Neural cell (in vitro differentiated cells): ENCODE measurements around the gene NELFE. TPM values are rescaled to one million over a fixed set of nuclear protein-coding genes. Genes with fewer than 3 reads are reported as not detected.

Experiments
- H2AFZ ChIP-seq: fragments of 200-600, 300-800 bp; sonication (generic), shearing (Covaris generic); 2 replicates; pipeline ENCODE4 v1.6.0; 2014; ENCODE audit warnings: low read depth, mild to moderate bottlenecking, antibody characterized with exemption, low read length, moderate library complexity
- H3F3A ChIP-seq: fragments of 200-600 bp; shearing (Covaris generic); 2 replicates; pipeline ENCODE4 v1.6.1; 2016; ENCODE audit warnings: mild to moderate bottlenecking, moderate library complexity, mixed read lengths, antibody characterized with exemption, low read length; ENCODE audit not compliant: insufficient read depth, poor library complexity, severe bottlenecking
- H3K27ac ChIP-seq: fragments of 200-600, 300-800 bp; sonication (generic), shearing (Covaris generic); 2 replicates; pipeline ENCODE4 v1.5.1; 2014; ENCODE audit warnings: mild to moderate bottlenecking, low read length, moderate library complexity
- H3K27me3 ChIP-seq: fragments of 300-800, 200-600 bp; sonication (generic), shearing (Covaris generic); 2 replicates; pipeline ENCODE4 v1.6.0; 2014; ENCODE audit warnings: mild to moderate bottlenecking, low read depth, low read length, moderate library complexity; ENCODE audit not compliant: insufficient read depth
- H3K36me3 ChIP-seq: fragments of 300-800, 200-600 bp; sonication (generic), shearing (Covaris generic); 2 replicates; pipeline ENCODE4 v1.5.1; 2014; ENCODE audit warnings: mild to moderate bottlenecking, antibody characterized with exemption, low read length, moderate library complexity; ENCODE audit not compliant: insufficient read depth
- H3K4me2 ChIP-seq: fragments of 300-800, 200-600 bp; sonication (generic), shearing (Covaris generic); 2 replicates; pipeline ENCODE4 v1.6.0; 2014; ENCODE audit warnings: mild to moderate bottlenecking, low read length
- H3K4me3 ChIP-seq: fragments of 300-800, 200-600 bp; sonication (generic), shearing (Covaris generic); 2 replicates; pipeline ENCODE4 v1.5.1; 2014; ENCODE audit warnings: mild to moderate bottlenecking, low read length, moderate library complexity
- H3K79me2 ChIP-seq: fragments of 200-600 bp; shearing (Covaris generic); replicated peaks from 2 replicates; pipeline ENCODE4 v1.6.0; 2014; ENCODE audit warnings: mild to moderate bottlenecking, low read length, moderate library complexity; ENCODE audit not compliant: insufficient read depth
- H3K9ac ChIP-seq: fragments of 300-800, 200-600 bp; sonication (generic), shearing (Covaris generic); 2 replicates; pipeline ENCODE4 v1.6.1; 2016; ENCODE audit warnings: mild to moderate bottlenecking, low read length, mixed read lengths
- H3K9me2 ChIP-seq: fragments of 200-600 bp; shearing (Covaris generic); 2 replicates; pipeline ENCODE4 v1.6.1; 2016; ENCODE audit warnings: mild to moderate bottlenecking, low read length, mixed read lengths; ENCODE audit not compliant: insufficient read depth
- H3K9me3 ChIP-seq: fragments of 200-600, 300-800 bp; sonication (generic), shearing (Covaris generic); 2 replicates; pipeline ENCODE4 v1.6.1; 2016; ENCODE audit warnings: mild to moderate bottlenecking, mixed run types, low read length, moderate library complexity, mixed read lengths
- H4K20me1 ChIP-seq: fragments of 200-600 bp; shearing (Covaris generic); 2 replicates; pipeline ENCODE4 v1.6.1; 2016; ENCODE audit warnings: mild to moderate bottlenecking, mixed run types; ENCODE audit not compliant: insufficient read depth
- CTCF ChIP-seq: fragments of 450-650 bp; IDR thresholded peaks from 2 replicates; pipeline ENCODE4 v1.5.1; 2014; ENCODE audit warnings: antibody characterized with exemption, mild to moderate bottlenecking, moderate library complexity; ENCODE audit not compliant: poor library complexity, severe bottlenecking
- EP300 ChIP-seq: fragments of 450-650 bp; conservative IDR thresholded peaks from 2 replicates; pipeline ENCODE4 v1.6.1; 2014; ENCODE audit warnings: antibody characterized with exemption, mild to moderate bottlenecking, moderate library complexity; ENCODE audit not compliant: poor library complexity, severe bottlenecking
- EZH2 ChIP-seq: fragments of 200-600, 300-800 bp; shearing (Covaris generic), sonication (generic); IDR thresholded peaks from 2 replicates; pipeline ENCODE4 v1.6.1; 2014; ENCODE audit warnings: antibody characterized with exemption, low read length, borderline replicate concordance, mild to moderate bottlenecking; ENCODE audit not compliant: insufficient read depth, poor library complexity, severe bottlenecking
- MXI1 ChIP-seq: fragments of 450-650 bp; conservative IDR thresholded peaks from 2 replicates; pipeline ENCODE4 v1.6.1; 2014; ENCODE audit warnings: antibody characterized with exemption, mild to moderate bottlenecking; ENCODE audit not compliant: poor library complexity, severe bottlenecking
- POLR2AphosphoS5 ChIP-seq: IDR thresholded peaks from 2 replicates; pipeline ENCODE4 v1.6.1; 2012
- RAD21 ChIP-seq: fragments of 450-650 bp; conservative IDR thresholded peaks from 2 replicates; pipeline ENCODE4 v1.6.1; 2014; ENCODE audit warnings: antibody characterized with exemption, mild to moderate bottlenecking, moderate library complexity
- REST ChIP-seq: IDR thresholded peaks from 2 replicates; pipeline ENCODE4 v1.6.1; 2012; ENCODE audit warnings: borderline replicate concordance
- SMC3 ChIP-seq: fragments of 450-650 bp; conservative IDR thresholded peaks from 2 replicates; pipeline ENCODE4 v1.6.1; 2014; ENCODE audit warnings: antibody characterized with exemption, mild to moderate bottlenecking, moderate library complexity; ENCODE audit not compliant: poor library complexity
- TAF1 ChIP-seq: IDR thresholded peaks from 2 replicates; pipeline ENCODE4 v1.6.1; 2012; ENCODE audit warnings: low read depth
- polyA plus RNA-seq: library from polyadenylated mRNA; depleted of rRNA; stranded (reverse); fragments of >200 nt; gene quantifications from 2 replicates; pipeline ENCODE4 v1.2.3, GENCODE V29; 2014

Gene NELFE
- polyA plus RNA-seq, 1 donor from 2014 or later, result 103 TPM

- Histone ChIP-seq H3K4me2 (no peak overlapping the region), H3K9me3 (no peaks in the 10 kb centered on the region), H2AFZ (no peak overlapping the region), H3K9me2 (no peaks in the 10 kb centered on the region), H3F3A (no peaks in the 10 kb centered on the region), H3K36me3 (no peaks in the 10 kb centered on the region), H3K27me3 (no peaks in the 10 kb centered on the region), H3K79me2 (peaks cover under 1% of the 10 kb centered on the region), H3K4me3 (no peak overlapping the region), H4K20me1 (no peaks in the 10 kb centered on the region), H3K9ac (no peak overlapping the region), H3K27ac (no peak overlapping the region)
- peak; percentile 76 for TF ChIP-seq SMC3
- peak; percentile 65 for TF ChIP-seq CTCF
- no peak for TF ChIP-seq EP300
- TF ChIP-seq TAF1, result no peak
- TF ChIP-seq RAD21, result peak; percentile 59
- no peak for TF ChIP-seq EZH2
- no peak for TF ChIP-seq POLR2AphosphoS5
Measured at GRCh38 chr6:31952140-31952805, 6.5 kb downstream of the NELFE start.

- H3K9me3 ChIP-seq, result no peaks in the 10 kb centered on the region
- H3K9ac ChIP-seq, result no peak overlapping the region
- no peaks in the 10 kb centered on the region for H3K79me2 ChIP-seq
- no peaks in the 10 kb centered on the region for H3K36me3 ChIP-seq
- H2AFZ ChIP-seq, result no peak overlapping the region
- no peaks in the 10 kb centered on the region for H4K20me1 ChIP-seq
- H3K4me2 ChIP-seq, result no peak overlapping the region
- TF ChIP-seq SMC3 (no peak), RAD21 (no peak), POLR2AphosphoS5 (no peak), EZH2 (no peak), MXI1 (no peak), REST (no peak), TAF1 (no peak), CTCF (no peak), EP300 (no peak)
- H3F3A ChIP-seq, result no peaks in the 10 kb centered on the region
- no peak overlapping the region for H3K4me3 ChIP-seq
- no peak overlapping the region for H3K27ac ChIP-seq
- no peaks in the 10 kb centered on the region for H3K9me2 ChIP-seq
- no peaks in the 10 kb centered on the region for H3K27me3 ChIP-seq
Measured at GRCh38 chr6:31949926-31950548, 8.7 kb downstream of the NELFE start.
